HG03280 (cell line): Measurements from ENCODE around the gene CCN2.
A peak's percentile ranks its signal among the peaks of the same experiment; 100 is the strongest.
"Not testable (repeated sequence)": the region's sequence is repeated elsewhere in the genome, so short reads cannot be mapped to it uniquely, and the experiment has no call there.

Experiments used
- ATAC-seq: cut with Tn5 transposase; IDR thresholded peaks from one replicate; pipeline ENCODE4 v1.9.1; 2021; ENCODE audit warnings: mild to moderate bottlenecking, moderate library complexity; ENCODE audit not compliant: unreplicated experiment

CCN2 gene

GRCh38 chr6:131910956-131911355 is 40.2 kb downstream of the CCN2 start:
- no peak for ATAC-seq

DNA sequence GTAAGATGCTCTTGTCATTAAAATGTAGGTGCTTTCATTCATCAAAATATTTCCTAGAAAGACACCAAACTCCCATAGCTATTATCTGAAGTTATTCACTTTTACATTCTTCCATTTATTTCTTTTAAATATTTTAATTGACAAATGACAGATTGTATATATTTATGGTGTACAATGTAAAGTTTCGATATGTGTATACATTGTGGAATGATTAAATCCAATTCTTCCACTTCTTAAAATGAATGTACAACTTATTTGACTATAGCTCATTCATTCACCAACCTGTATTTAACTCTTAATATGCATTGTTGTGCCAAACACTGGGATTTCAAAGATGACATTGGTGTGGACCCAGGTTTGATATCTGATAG is 41.0 kb downstream of the CCN2 start:
- no peak for ATAC-seq

DNA sequence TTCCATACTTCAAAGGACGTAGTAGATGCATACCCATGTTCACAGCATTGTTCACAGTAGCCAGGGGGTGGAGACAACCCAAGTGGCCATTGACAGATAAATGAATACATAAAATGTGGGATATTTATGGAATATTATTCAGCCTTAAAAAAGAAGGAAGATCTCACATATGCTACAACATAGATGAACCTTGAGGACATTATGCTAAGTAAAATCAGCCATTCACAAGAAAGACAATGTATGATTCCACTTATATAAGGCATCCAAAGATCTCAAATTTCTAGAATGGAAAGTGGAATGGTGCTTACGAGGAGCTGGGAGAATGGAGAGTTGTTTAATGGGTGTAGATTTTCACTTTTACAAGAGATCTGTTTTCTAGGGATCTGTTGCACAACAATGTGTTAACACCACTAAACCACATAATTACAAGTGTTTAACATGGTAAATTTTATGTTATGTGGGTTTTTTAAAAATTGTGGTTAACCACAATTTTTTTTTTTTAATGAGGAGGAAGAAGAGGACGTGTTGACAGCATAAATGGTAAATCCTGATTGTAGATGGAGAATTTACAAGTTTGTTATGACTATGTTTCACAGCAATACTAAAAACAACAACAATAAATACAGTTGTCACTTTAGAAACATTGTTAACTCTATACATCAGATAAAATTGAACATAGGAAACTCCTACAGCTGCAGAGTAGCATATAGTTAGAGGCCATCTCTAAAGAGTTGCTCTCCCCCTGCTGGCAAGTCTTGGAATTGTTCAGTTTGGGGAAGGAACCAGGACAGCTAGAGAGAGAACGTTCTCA is 41.6 kb downstream of the CCN2 start:
- ATAC-seq = peak; percentile 99

GRCh38 chr6:131908787-131909186 is 42.4 kb downstream of the CCN2 start:
- ATAC-seq = not testable (repeated sequence)

- ATAC-seq = not testable (repeated sequence)
Observed at GRCh38 chr6:131903734-131904133, 47.4 kb downstream of the CCN2 start.

DNA sequence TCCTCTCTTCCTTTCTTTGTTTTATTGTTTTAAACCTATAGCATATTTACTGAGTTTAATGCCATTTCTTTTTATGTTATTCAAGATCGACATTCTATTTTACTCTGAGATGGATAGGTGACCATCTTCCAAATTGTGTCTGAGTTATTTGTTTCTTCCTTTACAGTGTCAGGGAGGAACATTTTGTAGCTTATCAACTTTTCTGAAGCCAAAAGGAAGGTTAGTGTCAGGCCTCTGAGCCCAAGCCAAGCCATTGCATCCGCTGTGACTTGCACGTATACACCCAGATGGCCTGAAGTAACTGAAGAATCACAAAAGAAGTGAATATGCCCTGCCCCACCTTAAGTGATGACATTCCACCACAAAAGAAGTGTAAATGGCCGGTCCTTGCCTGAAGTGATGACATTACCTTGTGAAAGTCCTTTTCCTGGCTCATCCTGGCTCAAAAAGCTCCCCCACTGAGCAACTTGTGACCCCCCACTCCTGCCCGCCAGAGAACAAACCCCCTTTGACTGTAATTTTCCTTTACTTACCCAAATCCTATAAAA is 49.8 kb downstream of the CCN2 start:
- not testable (repeated sequence) for ATAC-seq

- no peak for ATAC-seq
Observed at GRCh38 chr6:131900231-131900630, 50.9 kb downstream of the CCN2 start.

DNA sequence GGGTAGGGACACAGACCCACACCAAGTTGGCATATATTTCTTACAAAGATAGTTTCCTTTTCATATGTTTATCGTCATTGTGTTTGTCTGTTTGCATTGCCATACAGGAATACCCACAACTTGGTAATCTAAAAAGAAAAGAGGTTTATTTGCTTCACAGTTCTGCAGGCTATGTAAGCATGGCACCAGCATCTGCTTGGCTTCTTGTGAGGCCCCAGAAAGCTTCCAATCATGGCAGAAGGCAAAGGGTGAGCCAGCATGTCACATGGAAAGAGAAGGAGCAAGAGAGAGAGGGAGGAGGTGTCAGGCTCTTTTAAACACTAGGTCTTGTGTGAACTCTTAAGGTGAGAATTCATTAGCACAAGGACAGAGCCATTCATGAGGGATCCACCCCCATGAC is 52.5 kb downstream of the CCN2 start:
- ATAC-seq = no peak
